Hypothalamus (tissue), 51 donors: Measurements from ENCODE around the gene LCN10.

ENCODE experiments used
- DNase-seq, 51 donors: peaks; one replicate each; lab custom pipeline; 2025; lab: John Stamatoyannopoulos, UW

The LCN10 gene

DNA sequence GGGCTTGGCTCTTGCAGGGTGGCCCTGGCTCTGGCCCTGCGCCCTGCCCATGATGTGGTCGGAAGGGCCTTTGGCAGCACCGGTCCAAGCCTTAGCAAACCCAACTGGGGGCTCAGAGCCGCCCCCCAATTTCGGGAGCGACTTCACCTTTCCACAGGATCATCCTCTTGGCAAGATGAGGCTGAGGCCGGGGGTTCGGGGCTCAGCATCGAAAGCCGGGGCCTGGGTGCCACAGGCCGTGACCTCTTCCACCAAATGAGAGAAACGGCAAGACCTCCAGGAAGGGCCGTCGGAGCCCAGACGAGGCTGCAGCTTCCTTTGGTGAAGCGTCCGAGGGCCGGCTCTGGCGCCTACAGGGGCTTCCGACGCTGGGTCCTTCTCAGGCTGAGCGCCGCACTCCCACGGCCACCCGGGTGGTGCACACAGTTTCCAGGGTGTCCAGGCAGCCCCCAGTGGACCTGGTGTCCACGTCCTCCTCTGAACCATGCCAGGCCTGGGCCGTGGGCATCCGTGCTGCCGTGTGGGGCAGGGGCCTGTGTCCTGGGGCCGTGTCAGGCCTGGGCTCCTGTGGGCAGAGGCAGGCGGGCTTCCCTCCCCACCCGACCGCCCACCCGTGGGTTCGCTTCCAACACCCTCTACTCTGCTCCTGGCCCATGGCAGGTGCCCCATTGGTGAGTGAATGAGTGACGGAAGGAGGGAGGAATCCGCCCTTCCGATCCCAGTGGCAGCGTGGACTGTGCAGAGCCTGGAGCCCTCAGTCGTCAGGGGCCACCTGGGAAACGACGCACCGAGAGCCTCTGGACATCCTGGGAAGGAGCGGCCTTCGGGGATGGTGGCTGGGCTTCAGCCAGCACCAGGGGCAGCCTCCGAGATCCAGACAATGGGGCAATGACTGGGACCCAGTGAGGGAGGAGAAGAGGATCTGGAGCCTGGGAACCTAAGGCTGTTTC is 50.3 kb downstream of the LCN10 start:
- no peak for DNase-seq

- no peak for DNase-seq
Measured at GRCh38 chr9:136691316-136692184, 51.2 kb downstream of the LCN10 start.

GRCh38 chr9:136690806-136691261 is 51.9 kb downstream of the LCN10 start:
- no peak for DNase-seq

DNA sequence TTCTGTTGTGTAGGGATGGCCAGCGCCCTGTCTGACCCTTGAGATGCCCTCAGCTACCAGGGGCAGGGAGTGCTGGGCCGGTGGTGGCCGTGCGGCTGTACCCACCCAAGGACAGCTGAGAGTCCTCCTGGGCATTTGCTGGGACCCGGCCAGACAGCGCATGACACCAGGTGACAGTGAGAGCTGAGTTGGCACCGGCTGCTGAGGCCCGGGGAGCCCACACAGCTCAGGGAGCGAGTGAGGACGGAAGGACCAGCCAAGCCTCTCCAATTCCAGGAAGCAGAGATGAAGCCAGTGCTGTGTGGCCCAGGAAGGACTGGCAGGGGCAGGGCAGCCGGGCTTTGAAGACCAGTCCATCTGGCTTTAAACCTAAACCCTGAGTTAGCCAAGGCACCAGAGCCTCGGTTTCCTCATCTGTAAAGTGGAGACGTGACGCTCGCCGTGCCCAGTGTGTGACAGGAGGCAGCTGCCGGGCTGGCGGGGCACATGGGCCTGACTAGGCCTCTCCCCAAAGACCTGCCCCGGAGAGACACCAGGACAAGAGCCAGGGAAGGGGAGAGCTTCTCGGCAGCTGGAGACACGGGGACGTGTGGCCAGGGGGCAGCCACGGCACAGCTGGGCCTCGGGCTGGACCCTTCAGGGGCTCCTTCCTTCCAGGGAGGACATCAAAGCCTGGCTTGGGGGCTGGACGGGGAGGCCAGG is 52.5 kb downstream of the LCN10 start:
- no peak for DNase-seq

GRCh38 chr9:136689108-136689460 is 53.7 kb downstream of the LCN10 start:
- DNase-seq, result no peak

- DNase-seq, result no peak
Measured at GRCh38 chr9:136688274-136689107, 54.2 kb downstream of the LCN10 start.
